Calu3 (cell line): Measurements from ENCODE around the gene VAMP5. TPM values are rescaled to one million over a fixed set of nuclear protein-coding genes. Genes with fewer than 3 reads are reported as not detected.
A peak's percentile ranks its signal among the peaks of the same experiment; 100 is the strongest.
"Not testable (repeated sequence)": the region's sequence is repeated elsewhere in the genome, so short reads cannot be mapped to it uniquely, and the experiment has no call there.

ENCODE experiments used
- BruUV-seq: library from RNA; stranded (reverse); fragments of 400-500 nt; replicated peaks from 2 replicates; lab custom pipeline; 2021; lab: Mats Ljungman, UMichigan
- CTCF ChIA-PET: fragments of 300-600 bp; sonication (Branson Sonifier 250); formaldehyde crosslinking; loops from one replicate; lab custom pipeline; 2022; ENCODE audit warnings: antibody characterized with exemption; lab: Charles Lee
- DNase-seq: peaks from one replicate; pipeline ENCODE4 v3.0.0; 2022
- H3K27ac Mint-ChIP-seq: one replicate; pipeline ENCODE4 v1.8.0; 2022; ENCODE audit warnings: mixed read lengths; ENCODE audit not compliant: unreplicated experiment
- H3K27me3 Mint-ChIP-seq: one replicate; pipeline ENCODE4 v1.8.0; 2022; ENCODE audit warnings: mixed read lengths; ENCODE audit not compliant: unreplicated experiment
- H3K36me3 Mint-ChIP-seq: one replicate; pipeline ENCODE4 v1.8.0; 2022; ENCODE audit warnings: mild to moderate bottlenecking, moderate library complexity, mixed read lengths; ENCODE audit not compliant: insufficient read depth, unreplicated experiment
- H3K4me1 Mint-ChIP-seq: one replicate; pipeline ENCODE4 v1.8.0; 2022; ENCODE audit warnings: mild to moderate bottlenecking, low read depth, mixed read lengths; ENCODE audit not compliant: unreplicated experiment
- H3K4me3 Mint-ChIP-seq: one replicate; pipeline ENCODE4 v1.8.0; 2022; ENCODE audit warnings: mild to moderate bottlenecking, low read depth, moderate library complexity, mixed read lengths; ENCODE audit not compliant: unreplicated experiment
- H3K9me3 Mint-ChIP-seq: one replicate; pipeline ENCODE4 v1.8.0; 2022; ENCODE audit warnings: low read depth, mixed read lengths; ENCODE audit not compliant: unreplicated experiment
- intact Hi-C: fragments of 100-400 bp; cut with micrococcal nuclease; formaldehyde crosslinking; loops from one replicate; pipeline ENCODE4 v1.10.0; 2022; ENCODE audit not compliant: unreplicated experiment
- total RNA-seq: library from RNA; stranded (reverse); gene quantifications from 2 replicates; pipeline ENCODE4 v1.2.3, GENCODE V29; 2022
- TF ChIP-seq, protein P1 (sequence below): fragments of 200-600 bp; IDR thresholded peaks from one replicate; pipeline ENCODE4 v1.8.0; 2022; ENCODE audit warnings: antibody characterized with exemption; ENCODE audit not compliant: unreplicated experiment

The VAMP5 gene
- total RNA-seq, 1 experiment from 2014 or later: 10.0 TPM

- TF ChIP-seq, protein P1, sequence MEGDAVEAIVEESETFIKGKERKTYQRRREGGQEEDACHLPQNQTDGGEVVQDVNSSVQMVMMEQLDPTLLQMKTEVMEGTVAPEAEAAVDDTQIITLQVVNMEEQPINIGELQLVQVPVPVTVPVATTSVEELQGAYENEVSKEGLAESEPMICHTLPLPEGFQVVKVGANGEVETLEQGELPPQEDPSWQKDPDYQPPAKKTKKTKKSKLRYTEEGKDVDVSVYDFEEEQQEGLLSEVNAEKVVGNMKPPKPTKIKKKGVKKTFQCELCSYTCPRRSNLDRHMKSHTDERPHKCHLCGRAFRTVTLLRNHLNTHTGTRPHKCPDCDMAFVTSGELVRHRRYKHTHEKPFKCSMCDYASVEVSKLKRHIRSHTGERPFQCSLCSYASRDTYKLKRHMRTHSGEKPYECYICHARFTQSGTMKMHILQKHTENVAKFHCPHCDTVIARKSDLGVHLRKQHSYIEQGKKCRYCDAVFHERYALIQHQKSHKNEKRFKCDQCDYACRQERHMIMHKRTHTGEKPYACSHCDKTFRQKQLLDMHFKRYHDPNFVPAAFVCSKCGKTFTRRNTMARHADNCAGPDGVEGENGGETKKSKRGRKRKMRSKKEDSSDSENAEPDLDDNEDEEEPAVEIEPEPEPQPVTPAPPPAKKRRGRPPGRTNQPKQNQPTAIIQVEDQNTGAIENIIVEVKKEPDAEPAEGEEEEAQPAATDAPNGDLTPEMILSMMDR: no peak
- Mint-ChIP-seq H3K4me3 (peak overlapping the region; percentile 92), H3K27ac (peak overlapping the region; percentile 74), H3K36me3 (peaks cover 48% of the 10 kb centered on the region), H3K9me3 (no peaks in the 10 kb centered on the region), H3K27me3 (no peaks in the 10 kb centered on the region), H3K4me1 (no peaks in the 10 kb centered on the region)
- intact Hi-C loops: no loop called here
- TSS peak; percentile 25 for BruUV-seq
- CTCF ChIA-PET: interaction anchor here (0.5 to 1.1 kb wide), 2 partner anchors 11 to 27 kb away, joined by 4 to 5 read pairs; no protein-coding TSS in a partner anchor
- no peak for DNase-seq
Measured at GRCh38 chr2:85611217-85611704, 27.0 kb downstream of the VAMP5 start.

DNA sequence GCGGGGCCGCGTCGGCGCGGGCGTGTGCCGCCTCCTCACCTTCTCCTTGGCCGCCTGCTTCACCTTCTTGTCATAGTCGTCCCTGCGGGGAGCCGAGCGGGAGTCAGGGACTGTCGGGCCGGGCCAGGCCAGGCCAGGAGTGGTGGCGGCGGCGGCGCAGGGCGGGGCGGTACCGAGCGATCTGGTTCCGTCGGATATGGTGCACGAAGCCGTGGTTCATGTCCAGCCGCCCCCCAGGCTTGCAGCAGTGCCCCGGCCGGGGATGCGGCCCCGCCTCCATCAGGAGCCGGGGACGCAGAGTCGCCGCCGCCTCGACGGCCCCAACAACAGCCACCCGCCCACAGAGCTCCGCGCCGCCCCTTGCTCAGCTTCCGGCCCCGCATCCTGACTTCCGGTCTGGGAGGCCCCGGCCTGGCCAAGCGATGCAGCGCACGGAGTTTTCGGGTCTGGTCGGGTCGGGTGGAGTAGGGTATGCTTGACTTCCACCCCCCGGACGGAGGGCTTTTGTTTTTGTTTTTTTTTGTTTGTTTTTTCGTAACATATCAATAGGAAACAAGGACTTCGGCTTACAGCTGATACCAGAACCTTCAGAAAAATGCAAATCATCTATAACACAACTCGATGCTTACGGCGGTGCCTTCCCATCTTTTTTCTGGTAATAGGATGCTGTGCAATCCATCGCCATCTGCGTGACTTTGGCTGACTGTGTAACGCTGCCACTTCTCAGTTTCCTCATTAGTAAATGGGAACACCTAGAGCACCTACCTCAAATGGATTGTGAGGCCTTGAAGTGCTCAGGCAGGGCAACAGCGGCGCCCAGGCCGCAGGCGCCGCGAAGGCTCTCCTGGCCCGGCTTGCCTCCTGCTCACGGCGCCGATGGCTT, 27.7 kb downstream of the VAMP5 start, which contains the start of gene C2orf68:
Gene C2orf68, minus strand, starts transcription at position 362 of the 883 bp plus-strand sequence. Its CDS starts 82 bp downstream, at position 280.
- CTCF ChIA-PET: interaction anchor here (0.5 to 1.1 kb wide), 2 partner anchors 11 to 26 kb away, joined by 4 to 5 read pairs; no protein-coding TSS in a partner anchor
- TF ChIP-seq, protein P1: no peak
- Mint-ChIP-seq H3K36me3 (peaks cover 50% of the 10 kb centered on the region), H3K27me3 (no peaks in the 10 kb centered on the region), H3K9me3 (no peaks in the 10 kb centered on the region), H3K27ac (peak within 1 kb of the TSS; percentile 74), H3K4me1 (no peaks in the 10 kb centered on the region), H3K4me3 (peak within 1 kb of the TSS; percentile 92)
- TSS peak; percentile 53 for BruUV-seq
- peak; percentile 92 for DNase-seq
- intact Hi-C loops: no loop called here

GRCh38 chr2:85613717-85614515, 29.7 kb downstream of the VAMP5 start:
- BruUV-seq: no TSS peak
- no peak for DNase-seq
- intact Hi-C loops: no loop called here
- Mint-ChIP-seq H3K4me1 (no peaks in the 10 kb centered on the region), H3K9me3 (no peaks in the 10 kb centered on the region), H3K4me3 (no peak overlapping the region), H3K36me3 (peaks cover 59% of the 10 kb centered on the region), H3K27ac (no peak overlapping the region), H3K27me3 (no peaks in the 10 kb centered on the region)
- TF ChIP-seq, protein P1: no peak
- CTCF ChIA-PET: interaction anchor here (1.0 kb wide), 1 partner anchor 23 kb away, joined by 3 read pairs; no protein-coding TSS in a partner anchor

DNA sequence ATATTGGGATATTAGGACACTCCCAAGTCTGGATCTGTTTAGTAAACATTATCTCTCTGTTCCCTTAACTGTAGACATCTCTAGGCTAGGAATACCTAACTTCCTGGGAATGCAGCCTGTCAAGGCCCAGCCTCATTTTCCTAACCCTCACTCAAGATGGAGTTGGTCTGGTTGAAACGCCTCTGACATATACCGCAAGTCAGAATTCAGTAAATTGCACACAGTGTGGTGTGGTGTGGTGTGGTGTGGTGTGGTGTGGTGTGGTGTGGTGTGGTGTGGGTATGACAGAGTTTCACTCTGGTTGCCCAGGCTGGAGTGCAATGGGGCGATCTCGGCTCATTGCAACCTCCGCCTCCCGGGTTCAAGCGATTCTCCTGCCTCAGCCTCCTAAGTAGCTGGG, 30.5 kb downstream of the VAMP5 start:
- BruUV-seq, DNase-seq, H3K27me3 Mint-ChIP-seq, H3K9me3 Mint-ChIP-seq, intact Hi-C loops, H3K27ac Mint-ChIP-seq, CTCF ChIA-PET, H3K4me1 Mint-ChIP-seq, H3K4me3 Mint-ChIP-seq: not testable (repeated sequence)
- H3K36me3 Mint-ChIP-seq: peaks cover 57% of the 10 kb centered on the region
